ENCODE measurements around the gene ELK3. TPM values are rescaled to one million over a fixed set of nuclear protein-coding genes. Genes with fewer than 3 reads are reported as not detected.

The ELK3 gene
- total and polyA plus RNA-seq, 2 of the 8 experiments (the other 6 are each of a cell fraction or from before 2014, with no cell fraction given): 3.5 to 14.3 TPM

DNA sequence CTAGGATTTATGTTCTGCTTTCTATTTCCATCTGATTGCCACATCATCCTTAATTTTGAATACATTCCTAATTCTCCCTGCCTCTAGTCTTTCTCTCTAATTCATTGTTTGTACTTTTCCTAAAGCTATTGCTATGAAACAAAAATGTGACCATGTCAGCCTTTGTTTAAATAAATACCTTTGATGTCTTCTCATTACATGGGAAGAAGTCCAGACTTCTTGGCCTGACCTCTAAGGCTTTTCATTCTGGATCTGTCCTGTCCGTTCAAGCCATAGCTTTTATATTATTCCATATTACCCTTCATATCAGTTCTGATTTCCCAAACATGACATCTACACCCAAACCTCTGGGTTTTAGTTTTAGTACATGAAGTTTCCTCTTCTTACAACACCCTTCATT lies 114.7 kb downstream of the ELK3 start:
- no peaks in the 10 kb centered on the region for H3K9me3 ChIP-seq (ENCODE audit: insufficient read depth in 2 of 2, low read depth in 1 of 2, low read length in 1 of 2)
- H3K9ac ChIP-seq (replicated peaks in 1 of 4; ENCODE audit: extremely low read depth in 1 of 4, low read depth in 3 of 4, low read length in 3 of 4): no peak overlapping the region
- H2BK12ac ChIP-seq (ENCODE audit: low read depth, low read length): no peak overlapping the region
- no peak overlapping the region for H2BK15ac ChIP-seq (ENCODE audit: low read length)
- H2BK5ac ChIP-seq (ENCODE audit: low read depth, low read length): no peak overlapping the region
- ChIA-PET POLR2A (ENCODE audit: partially characterized antibody) (no interaction called here), CTCF (ENCODE audit: partially characterized antibody) (interaction anchor here (1.0 kb wide), 1 partner anchor 208 kb away, joined by 4 read pairs; no protein-coding TSS in a partner anchor)
- peaks cover 0 to 11% (median 0%) of the 10 kb centered on the region in 4 experiments; a peak in 2 of 8 replicates for H3K36me3 ChIP-seq (ENCODE audit: control insufficient read depth in 2 of 4, insufficient read depth in 4 of 4, low read length in 3 of 4)
- H3K27me3 ChIP-seq (replicated peaks in 1 of 4; ENCODE audit: control insufficient read depth in 3 of 4, extremely low read depth in 1 of 4, insufficient read depth in 3 of 4, low read length in 3 of 4): no peaks in the 10 kb centered on the region
- H3K27ac ChIP-seq (ENCODE audit: low read depth, low read length): no peak overlapping the region
- H3K56ac ChIP-seq (replicated peaks; ENCODE audit: insufficient read length, low read depth, low read length): no peak overlapping the region
- H3K4me3 ChIP-seq (ENCODE audit: extremely low read depth in 1 of 4, insufficient read depth in 2 of 4, low read depth in 3 of 4, low read length in 4 of 4): no peak overlapping the region
- no peak overlapping the region for H4K5ac ChIP-seq (ENCODE audit: insufficient read length, low read depth, low read length)
- no peak overlapping the region for H2AFZ ChIP-seq (ENCODE audit: low read length)
- no peak overlapping the region for H2BK120ac ChIP-seq (replicated peaks; ENCODE audit: low read depth, low read length)
- no peaks in the 10 kb centered on the region for H3K79me1 ChIP-seq (ENCODE audit: low read depth, low read length)
- no peak overlapping the region for H2BK20ac ChIP-seq (ENCODE audit: low read length)
- no peak overlapping the region for H4K8ac ChIP-seq (ENCODE audit: extremely low read depth, insufficient read depth, low read length)
- H4K91ac ChIP-seq (replicated peaks; ENCODE audit: insufficient read length, low read length): no peak overlapping the region
- FAIRE-seq: no peak
- no peaks in the 10 kb centered on the region; a peak in 1 of 7 replicates for H3K4me1 ChIP-seq (replicated peaks in 1 of 4; ENCODE audit: control insufficient read depth in 3 of 4, insufficient read depth in 4 of 4, low read length in 3 of 4)
- H3K23ac ChIP-seq (ENCODE audit: insufficient read length): no peak overlapping the region
- no peaks in the 10 kb centered on the region for H3K23me2 ChIP-seq (ENCODE audit: low read depth, low read length)
- no peak for TF ChIP-seq SRF (IDR thresholded peaks at IDR 0.05; ENCODE audit: low read depth, low read length)
- TF ChIP-seq RFX5 (IDR thresholded peaks at IDR 0.05; ENCODE audit: borderline replicate concordance, low read depth, low read length): no peak
- TF ChIP-seq CHD1 (IDR thresholded peaks at IDR 0.05; ENCODE audit: low read depth, low read length): no peak
- no peak for TF ChIP-seq EP300 (IDR thresholded peaks at IDR 0.05; ENCODE audit: borderline replicate concordance in 1 of 2, low read depth in 2 of 2, low read length in 2 of 2)
- no peak for TF ChIP-seq SIX5 (IDR thresholded peaks at IDR 0.05; ENCODE audit: low read depth, low read length)
- no peak for TF ChIP-seq TEAD4 (IDR thresholded peaks at IDR 0.05; ENCODE audit: low read depth, low read length)
- TF ChIP-seq CBX8 (IDR thresholded peaks at IDR 0.05; ENCODE audit: borderline replicate concordance, low read depth, low read length): no peak
- no peak overlapping the region for H3K18ac ChIP-seq (ENCODE audit: extremely low read depth, low read length)
- no peak overlapping the region for H3K4ac ChIP-seq (replicated peaks; ENCODE audit: insufficient read length, low read depth, low read length)
- no peak overlapping the region for H2AK5ac ChIP-seq (ENCODE audit: low read depth, low read length)
- no peaks in the 10 kb centered on the region for H4K20me1 ChIP-seq (replicated peaks in 1 of 2; ENCODE audit: control insufficient read depth in 1 of 2, insufficient read depth in 2 of 2, low read length in 2 of 2)
- no peak overlapping the region for H3K4me2 ChIP-seq (ENCODE audit: insufficient read depth in 1 of 2, low read depth in 2 of 2, low read length in 2 of 2)
- DNase-seq (ENCODE audit: low read depth in 1 of 2, low spot score in 2 of 2): no peak
- no peak overlapping the region for H3K14ac ChIP-seq (ENCODE audit: insufficient read length)
- 93% methylated on average over 1 of the region's 1 CpG; no CpG with 5 or more reads in 1 of the 2 experiments for WGBS, 2 experiments (ENCODE audit: extremely low coverage in 1 of 2, insufficient coverage in 1 of 2, insufficient read length in 1 of 2, insufficient replicate concordance in 2 of 2, low coverage in 1 of 2, low lambda C conversion rate in 2 of 2, missing lambda C conversion rate in 1 of 2)
- H3K79me2 ChIP-seq (ENCODE audit: control insufficient read depth in 1 of 2, insufficient read depth in 2 of 2, low read length in 2 of 2): no peaks in the 10 kb centered on the region
